NCI-H748 (cell line): ENCODE data around the gene ENHO.
"Not testable (repeated sequence)": the region's sequence is repeated elsewhere in the genome, so short reads cannot be mapped to it uniquely, and the experiment has no call there.

ENCODE experiments used
- DNase-seq: peaks from one replicate; lab custom pipeline; 2025; ENCODE audit not compliant: unreplicated experiment; lab: John Stamatoyannopoulos, UW

Gene ENHO

GRCh38 chr9:34482746-34483145, 40.0 kb downstream of the ENHO start:
- DNase-seq: not testable (repeated sequence)

DNA sequence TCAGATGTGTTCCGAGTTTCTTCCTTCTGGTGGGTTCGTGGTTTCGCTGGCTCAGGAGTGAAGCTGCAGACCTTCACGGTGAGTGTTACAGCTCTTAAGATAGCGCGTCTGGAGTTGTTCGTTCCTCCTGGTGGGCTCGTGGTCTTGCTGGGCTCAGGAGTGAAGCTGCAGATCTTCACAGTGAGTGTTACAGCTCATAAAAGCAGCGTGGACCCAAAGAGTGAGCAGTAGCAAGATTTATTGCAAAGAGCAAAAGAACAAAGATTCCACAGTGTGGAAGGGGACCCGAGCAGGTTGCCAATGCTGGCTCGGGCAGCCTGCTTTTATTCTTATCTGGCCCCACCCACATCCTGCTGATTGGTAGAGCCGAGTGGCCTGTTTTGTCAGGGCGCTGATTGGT, 41.2 kb downstream of the ENHO start:
- DNase-seq: not testable (repeated sequence)

GRCh38 chr9:34479431-34479866, 43.3 kb downstream of the ENHO start:
- DNase-seq: no peak

- no peak for DNase-seq
Observed at GRCh38 chr9:34477541-34477940, 45.2 kb downstream of the ENHO start.

GRCh38 chr9:34475097-34475496, 47.7 kb downstream of the ENHO start:
- DNase-seq: no peak
